NB4 (cell line): ENCODE measurements around the gene PDE4D.

Experiments
- DNase-seq: peaks from one replicate; pipeline ENCODE4 v3.0.0; 2010; ENCODE audit warnings: low read depth
- H3K4me3 ChIP-seq: one replicate; pipeline ENCODE4 v1.5.1; 2011; ENCODE audit warnings: mild to moderate bottlenecking, low read depth, low read length, moderate library complexity
- MYC ChIP-seq: IDR thresholded peaks from 2 replicates; pipeline ENCODE4 v1.6.1; 2011; ENCODE audit warnings: low read depth, low read length
- POLR2A ChIP-seq: IDR thresholded peaks from 2 replicates; pipeline ENCODE4 v1.6.1; 2011; ENCODE audit warnings: mild to moderate bottlenecking; ENCODE audit not compliant: insufficient read length; ENCODE audit errors: extremely low read depth
- TF ChIP-seq, protein P1 (sequence below): IDR thresholded peaks from 2 replicates; pipeline ENCODE4 v1.6.1; 2011; ENCODE audit warnings: low read depth, low read length
- TF ChIP-seq, protein P2 (sequence below): IDR thresholded peaks from one replicate; pipeline ENCODE4 v1.5.1; 2012; ENCODE audit warnings: low read depth, low read length

The PDE4D gene

GRCh38 chr5:59245198-59245597, 648.3 kb downstream of the PDE4D start:
- no peak overlapping the region for H3K4me3 ChIP-seq
- no peak for TF ChIP-seq POLR2A
- TF ChIP-seq, protein P1, sequence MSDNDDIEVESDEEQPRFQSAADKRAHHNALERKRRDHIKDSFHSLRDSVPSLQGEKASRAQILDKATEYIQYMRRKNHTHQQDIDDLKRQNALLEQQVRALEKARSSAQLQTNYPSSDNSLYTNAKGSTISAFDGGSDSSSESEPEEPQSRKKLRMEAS, result no peak
- no peak for TF ChIP-seq MYC
- TF ChIP-seq, protein P2, sequence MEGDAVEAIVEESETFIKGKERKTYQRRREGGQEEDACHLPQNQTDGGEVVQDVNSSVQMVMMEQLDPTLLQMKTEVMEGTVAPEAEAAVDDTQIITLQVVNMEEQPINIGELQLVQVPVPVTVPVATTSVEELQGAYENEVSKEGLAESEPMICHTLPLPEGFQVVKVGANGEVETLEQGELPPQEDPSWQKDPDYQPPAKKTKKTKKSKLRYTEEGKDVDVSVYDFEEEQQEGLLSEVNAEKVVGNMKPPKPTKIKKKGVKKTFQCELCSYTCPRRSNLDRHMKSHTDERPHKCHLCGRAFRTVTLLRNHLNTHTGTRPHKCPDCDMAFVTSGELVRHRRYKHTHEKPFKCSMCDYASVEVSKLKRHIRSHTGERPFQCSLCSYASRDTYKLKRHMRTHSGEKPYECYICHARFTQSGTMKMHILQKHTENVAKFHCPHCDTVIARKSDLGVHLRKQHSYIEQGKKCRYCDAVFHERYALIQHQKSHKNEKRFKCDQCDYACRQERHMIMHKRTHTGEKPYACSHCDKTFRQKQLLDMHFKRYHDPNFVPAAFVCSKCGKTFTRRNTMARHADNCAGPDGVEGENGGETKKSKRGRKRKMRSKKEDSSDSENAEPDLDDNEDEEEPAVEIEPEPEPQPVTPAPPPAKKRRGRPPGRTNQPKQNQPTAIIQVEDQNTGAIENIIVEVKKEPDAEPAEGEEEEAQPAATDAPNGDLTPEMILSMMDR, result no peak
- DNase-seq, result no peak

DNA sequence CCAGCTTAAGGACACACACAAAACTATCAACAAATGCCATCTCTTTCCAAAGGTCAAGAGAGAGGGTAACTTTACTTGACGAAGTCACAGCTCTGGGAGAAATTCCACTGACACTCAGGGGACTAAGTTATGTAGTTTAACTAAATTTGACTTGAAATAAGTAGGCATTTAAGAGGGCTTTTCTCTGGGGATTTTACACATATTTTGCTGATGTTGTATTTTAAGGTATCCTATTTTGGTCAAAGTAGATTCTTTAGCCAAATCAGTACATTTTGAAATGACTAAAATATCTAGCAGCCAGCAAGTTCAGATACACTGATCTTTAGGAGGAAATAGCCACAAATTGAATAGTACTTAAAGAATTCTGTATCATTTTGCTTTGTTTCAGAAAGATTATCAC, 652.0 kb downstream of the PDE4D start:
- no peak overlapping the region for H3K4me3 ChIP-seq
- no peak for DNase-seq
- TF ChIP-seq POLR2A, result no peak
- TF ChIP-seq, protein P2, result no peak
- TF ChIP-seq, protein P1, result no peak
- TF ChIP-seq MYC, result no peak

DNA sequence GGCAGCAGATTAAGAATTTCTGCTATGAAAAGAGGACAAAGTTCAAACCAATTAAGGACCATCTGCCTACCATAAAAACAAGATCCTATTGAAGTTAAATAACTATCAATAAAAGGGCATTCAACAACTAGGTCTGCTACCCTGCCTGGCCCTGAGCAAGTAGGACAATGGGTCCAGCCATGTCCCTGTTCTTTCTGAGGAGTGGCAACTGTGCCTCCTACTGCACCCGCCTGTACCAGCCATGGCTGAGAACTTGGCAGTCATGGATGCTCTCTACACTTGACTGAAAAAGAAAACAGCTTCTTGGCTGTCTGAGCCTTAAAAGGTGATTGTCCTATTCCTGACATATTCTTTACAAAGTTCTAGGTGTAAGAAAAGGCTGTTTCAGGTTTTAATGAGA, 652.4 kb downstream of the PDE4D start:
- TF ChIP-seq, protein P2, result no peak
- TF ChIP-seq MYC (no peak), POLR2A (no peak)
- TF ChIP-seq, protein P1, result no peak
- no peak for DNase-seq
- H3K4me3 ChIP-seq, result no peak overlapping the region

GRCh38 chr5:59238126-59238902, 655.2 kb downstream of the PDE4D start:
- TF ChIP-seq POLR2A (no peak), MYC (no peak)
- TF ChIP-seq, protein P2, result no peak
- TF ChIP-seq, protein P1, result no peak
- no peak for DNase-seq
- no peak overlapping the region for H3K4me3 ChIP-seq

DNA sequence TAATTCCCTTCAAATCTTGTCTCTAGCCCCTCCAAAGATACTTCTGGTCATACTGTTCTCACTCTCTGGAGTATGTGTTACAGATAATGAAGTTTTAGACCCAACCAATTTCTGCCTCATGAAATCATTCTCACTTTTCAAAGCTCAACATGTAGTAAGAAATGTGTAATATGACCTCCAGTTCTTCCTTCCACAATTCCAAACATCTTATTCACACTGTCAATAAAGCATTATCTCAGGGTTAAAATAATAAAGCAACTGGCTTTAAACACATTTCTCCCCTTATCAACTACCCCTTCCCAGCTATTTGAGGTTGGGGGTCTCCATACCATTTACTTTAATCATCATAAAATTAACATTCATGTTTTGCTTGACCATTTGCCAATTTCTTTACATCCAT, 656.5 kb downstream of the PDE4D start:
- no peak for DNase-seq
- TF ChIP-seq MYC, result no peak
- TF ChIP-seq, protein P2, result no peak
- TF ChIP-seq, protein P1, result no peak
- no peak for TF ChIP-seq POLR2A
- H3K4me3 ChIP-seq, result no peak overlapping the region
